Naive thymus-derived CD8-positive, alpha-beta T cell (primary cell): Measurements from ENCODE around the gene LIM2. TPM values are rescaled to one million over a fixed set of nuclear protein-coding genes. Genes with fewer than 3 reads are reported as not detected.

ENCODE experiments used
- ATAC-seq, 2 donors: fragments of 150-1000 bp; cut with Tn5 transposase in 1 of 2; sonication (Bioruptor Pico), chemical (Tn5 transposase) in 1 of 2; 1 replicate in 1 of 2; 2 replicates in 1 of 2; pipeline ENCODE4 v1.10.0; 2021; ENCODE audit warnings: mild to moderate bottlenecking in 2 of 2, moderate library complexity in 2 of 2
- POLR2A ChIA-PET: fragments of 350-600 bp; sonication (Branson Sonifier 250); formaldehyde crosslinking; loops from one replicate; lab custom pipeline; 2021; ENCODE audit warnings: antibody characterized with exemption; lab: Charles Lee
- DNase-seq, 10 donors: peaks; one replicate each; pipeline versions ENCODE4 v3.0.0 to v3.0.0-alpha.2; 2020 to 2022
- H3K27ac Mint-ChIP-seq, 10 donors: one replicate each; pipeline ENCODE4 v1.8.0; 2020 to 2022; ENCODE audit warnings: mild to moderate bottlenecking in 10 of 10, mixed read lengths in 10 of 10, moderate library complexity in 4 of 10, inconsistent platforms in 1 of 10
- H3K27me3 Mint-ChIP-seq, 5 donors: one replicate each; pipeline ENCODE4 v1.8.0; 2021 to 2022; ENCODE audit warnings: mixed read lengths in 5 of 5
- H3K36me3 Mint-ChIP-seq, 3 donors: one replicate each; pipeline ENCODE4 v1.8.0; 2020 to 2022; ENCODE audit warnings: mixed read lengths in 3 of 3, mild to moderate bottlenecking in 2 of 3, inconsistent platforms in 1 of 3
- H3K4me1 Mint-ChIP-seq, 4 donors: one replicate each; pipeline ENCODE4 v1.8.0; 2021 to 2022; ENCODE audit warnings: mixed read lengths in 4 of 4
- H3K4me3 Mint-ChIP-seq, 10 donors: one replicate each; pipeline ENCODE4 v1.8.0; 2020 to 2022; ENCODE audit warnings: mild to moderate bottlenecking in 10 of 10, mixed read lengths in 10 of 10, moderate library complexity in 6 of 10, inconsistent platforms in 1 of 10
- H3K9me3 Mint-ChIP-seq, 9 donors: one replicate each; pipeline ENCODE4 v1.8.0; 2020 to 2022; ENCODE audit warnings: mixed read lengths in 9 of 9, mild to moderate bottlenecking in 3 of 9, inconsistent platforms in 1 of 9, moderate library complexity in 1 of 9
- polyA plus RNA-seq, 3 donors: library from polyadenylated mRNA; unstranded; fragments of 300-500 nt; fragmentation: Illumina TruSeq; gene quantifications; one replicate each; pipeline ENCODE4 v1.2.3, GENCODE V29; 2021
- total RNA-seq, 8 experiments: library from RNA in 2 of 8; stranded (reverse) in 2 of 8; gene quantifications; one replicate each; pipeline ENCODE4 v1.2.3 and lab custom pipeline; 2021 to 2026

LIM2 gene
- total and polyA plus RNA-seq, 5 experiments from 2014 or later, result 0.68 TPM; not detected in 4

DNA sequence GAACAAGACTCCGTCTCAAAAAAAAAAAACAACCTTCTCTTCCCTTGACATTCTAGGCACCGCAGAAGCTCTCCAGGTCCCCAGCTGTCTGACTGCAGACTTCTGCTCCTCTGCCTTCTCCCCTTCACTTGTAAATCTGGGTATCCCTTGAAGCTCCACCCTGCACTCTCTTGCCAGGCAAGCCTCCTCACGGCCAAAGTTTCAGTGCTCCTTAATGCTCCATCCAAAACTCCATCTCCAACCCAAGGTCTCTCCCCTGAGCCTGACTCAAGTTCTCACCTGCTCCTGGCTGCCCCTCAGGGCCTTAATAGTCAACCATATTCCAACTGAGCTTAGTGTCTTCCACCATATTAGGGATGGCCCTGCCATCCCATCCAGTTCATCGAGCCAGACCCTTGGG is 17.5 kb downstream of the LIM2 start:
- Mint-ChIP-seq H3K4me3 (peak overlapping the region; percentile 19 to 100 (median 62)), H3K9me3 (no peaks in the 10 kb centered on the region), H3K27me3 (no peaks in the 10 kb centered on the region), H3K4me1 (peaks cover 58 to 87% (median 79%) of the 10 kb centered on the region in 4 donors), H3K27ac (peak overlapping the region; percentile 57 to 98 (median 92)), H3K36me3 (no peaks in the 10 kb centered on the region)
- POLR2A ChIA-PET, result interaction anchor here (1.3 kb wide), 1 partner anchor 42 kb away, joined by 3 read pairs; no protein-coding TSS in a partner anchor
- DNase-seq (no peak), ATAC-seq (no peak)

DNA sequence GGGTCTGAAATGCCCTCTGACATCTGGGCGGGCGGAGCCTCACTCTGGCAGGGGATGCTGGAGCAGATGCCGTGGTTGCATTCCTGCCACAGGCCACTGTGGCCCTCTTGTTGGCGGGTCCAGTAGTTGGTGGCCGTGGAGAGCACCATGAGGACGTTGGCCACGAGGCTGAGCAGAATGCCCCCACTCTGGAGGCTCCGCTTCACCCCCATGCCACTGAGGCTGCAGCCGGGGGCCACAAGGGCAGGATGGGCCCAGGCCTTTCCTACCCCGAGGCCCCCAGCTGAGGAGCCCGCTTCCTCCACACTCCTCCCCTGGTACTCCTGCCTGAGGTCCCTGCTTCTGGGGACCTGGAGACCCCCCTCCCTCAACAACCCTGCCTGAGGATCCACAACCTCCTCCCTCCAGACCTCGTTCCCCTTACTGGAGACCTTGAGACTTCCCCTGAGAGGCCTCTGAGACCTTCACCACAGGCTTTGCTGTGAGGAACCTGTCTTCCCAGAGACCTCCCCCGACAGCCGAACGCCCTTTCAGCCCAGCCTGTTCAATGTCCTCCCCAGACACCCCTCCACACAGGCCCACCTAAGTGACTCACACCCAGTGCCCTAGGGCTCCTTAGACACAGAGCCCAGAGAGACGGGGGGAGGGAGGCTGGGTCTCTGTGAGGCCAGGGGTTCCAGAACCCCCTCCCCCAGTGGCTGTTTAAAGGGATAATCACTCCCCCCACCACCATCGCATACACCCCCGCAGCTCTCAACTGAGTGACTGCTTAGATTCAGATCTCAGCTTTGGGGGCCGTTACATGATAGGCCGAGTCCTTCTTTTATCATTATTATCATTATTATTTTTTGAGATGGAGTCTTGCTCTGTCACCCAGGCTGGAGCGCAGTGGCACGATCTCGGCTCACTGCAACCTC is 19.1 kb downstream of the LIM2 start, which contains the start of gene CLDND2:
CLDND2 (minus strand) TSS at position 638 of the 917 bp plus-strand sequence; CDS start at position 212, 426 bp downstream.
- POLR2A ChIA-PET, result interaction anchor here (1.3 to 1.5 kb wide), 5 partner anchors 14 to 245 kb away, joined by 3 to 5 read pairs (median 4); no protein-coding TSS in a partner anchor
- Mint-ChIP-seq H3K4me3 (peak within 1 kb of the TSS; percentile 93 to 100 (median 98)), H3K27me3 (no peaks in the 10 kb centered on the region), H3K9me3 (no peaks in the 10 kb centered on the region), H3K27ac (peak within 1 kb of the TSS; percentile 91 to 98 (median 96)), H3K36me3 (no peaks in the 10 kb centered on the region), H3K4me1 (peaks cover 61 to 83% (median 77%) of the 10 kb centered on the region in 4 donors)
- no peak for ATAC-seq
- peak in 6 of 10 donors; percentile 10 to 54 (median 30) for DNase-seq

- Mint-ChIP-seq H3K36me3 (no peaks in the 10 kb centered on the region), H3K4me1 (peaks cover 63 to 83% (median 77%) of the 10 kb centered on the region in 4 donors), H3K9me3 (no peaks in the 10 kb centered on the region), H3K4me3 (peak overlapping the region; percentile 93 to 100 (median 98)), H3K27ac (peak overlapping the region; percentile 83 to 98 (median 96)), H3K27me3 (no peaks in the 10 kb centered on the region)
- DNase-seq (peak; percentile 87 to 96 (median 92)), ATAC-seq (peak; percentile 72 to 75)
- POLR2A ChIA-PET, result interaction anchor here (1.2 to 1.5 kb wide), 6 partner anchors 12 to 244 kb away, joined by 3 to 5 read pairs (median 4); no protein-coding TSS in a partner anchor
Measured at GRCh38 chr19:51367565-51368365, 20.0 kb downstream of the LIM2 start.

DNA sequence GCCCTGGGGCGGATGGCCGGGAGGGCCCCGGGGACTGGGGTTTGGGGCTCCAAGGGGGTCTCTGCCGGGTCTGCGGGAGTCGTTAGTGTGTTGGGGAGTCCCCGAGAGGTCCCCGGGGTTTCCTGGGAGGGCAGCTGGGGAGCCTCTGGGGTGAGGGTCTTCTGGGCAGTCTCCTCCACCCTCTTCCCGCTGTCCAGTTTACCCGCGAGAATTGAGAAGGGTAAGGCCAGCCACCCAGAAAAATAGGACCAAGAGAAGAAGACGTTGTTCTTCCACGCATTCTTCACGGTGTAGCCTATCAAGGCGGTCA is 20.6 kb downstream of the LIM2 start:
- ATAC-seq, result no peak
- no peaks in the 10 kb centered on the region for H3K9me3 Mint-ChIP-seq
- H3K36me3 Mint-ChIP-seq, result no peaks in the 10 kb centered on the region
- POLR2A ChIA-PET, result interaction anchor here (0.5 to 1.5 kb wide), 7 partner anchors 11 to 359 kb away, joined by 3 to 5 read pairs (median 3); no protein-coding TSS in a partner anchor
- H3K27me3 Mint-ChIP-seq, result no peaks in the 10 kb centered on the region
- peak overlapping the region; percentile 83 to 98 (median 96) for H3K27ac Mint-ChIP-seq
- H3K4me3 Mint-ChIP-seq, result peak overlapping the region; percentile 93 to 100 (median 98)
- no peak for DNase-seq
- H3K4me1 Mint-ChIP-seq, result peaks cover 60 to 83% (median 76%) of the 10 kb centered on the region in 4 donors

DNA sequence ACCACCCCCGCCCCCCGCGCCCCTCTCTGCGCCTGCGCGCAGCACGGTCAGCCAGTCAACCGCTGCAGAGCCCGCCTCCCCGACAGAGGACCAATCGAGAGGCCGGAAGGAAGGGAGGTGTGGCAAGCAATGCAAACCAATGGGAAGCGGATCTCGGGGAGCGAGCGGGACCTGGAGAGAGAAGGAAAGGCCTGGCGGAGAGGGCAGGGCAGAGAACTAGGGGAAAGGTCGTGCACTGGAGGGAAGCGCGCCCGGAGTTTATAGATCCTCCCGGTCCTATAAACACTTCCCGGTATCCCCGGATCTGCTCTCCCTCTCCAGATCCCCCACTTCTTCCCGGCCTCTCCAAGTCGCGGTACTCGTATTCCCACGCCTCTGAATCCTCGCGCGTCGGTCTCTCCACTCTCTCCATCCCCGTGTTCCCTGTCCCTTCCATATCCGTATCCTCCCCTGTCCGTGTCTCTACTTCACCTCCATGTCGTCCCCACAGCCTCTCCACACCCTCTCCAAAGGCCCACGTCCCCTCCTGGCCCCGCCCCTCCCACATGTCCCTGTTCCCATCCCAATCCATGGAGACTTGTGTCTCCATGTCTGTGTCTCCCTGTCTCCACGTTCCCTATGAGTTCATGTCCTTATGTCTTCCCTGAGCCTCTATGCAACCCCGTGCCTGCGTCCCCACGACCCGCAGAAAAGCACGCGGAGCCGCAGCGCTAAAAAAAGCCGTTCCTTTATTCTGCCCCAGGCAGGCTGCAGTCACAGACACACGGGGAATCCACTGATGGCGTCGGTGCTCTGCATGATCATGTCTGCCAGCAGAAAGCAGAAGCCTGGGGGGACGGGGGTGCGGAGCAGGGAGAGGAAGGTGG is 21.2 kb downstream of the LIM2 start:
- Mint-ChIP-seq H3K27me3 (no peaks in the 10 kb centered on the region), H3K4me3 (peak overlapping the region; percentile 93 to 100 (median 98)), H3K36me3 (no peaks in the 10 kb centered on the region), H3K27ac (peak overlapping the region; percentile 83 to 98 (median 96)), H3K9me3 (no peaks in the 10 kb centered on the region), H3K4me1 (peaks cover 57 to 83% (median 76%) of the 10 kb centered on the region in 4 donors)
- peak; percentile 57 to 62 for ATAC-seq
- POLR2A ChIA-PET, result interaction anchor here (0.5 to 1.5 kb wide), 9 partner anchors 11 to 359 kb away, joined by 3 to 10 read pairs (median 3); no protein-coding TSS in a partner anchor
- DNase-seq, result peak; percentile 84 to 95 (median 87)

- Mint-ChIP-seq H3K4me1 (peaks cover 51 to 77% (median 69%) of the 10 kb centered on the region in 4 donors), H3K27me3 (no peaks in the 10 kb centered on the region), H3K27ac (peak within 1 kb of the TSS; percentile 83 to 98 (median 97)), H3K4me3 (peak within 1 kb of the TSS; percentile 93 to 100 (median 98)), H3K36me3 (peaks cover 0 to 2% (median 0%) of the 10 kb centered on the region in 3 donors), H3K9me3 (no peaks in the 10 kb centered on the region)
- ATAC-seq (peak in 1 of 2 donors; percentile 1), DNase-seq (peak in 1 of 10 donors; percentile 7)
- POLR2A ChIA-PET, result interaction anchor here (0.9 to 1.4 kb wide), 4 partner anchors 12 to 76 kb away, joined by 3 to 10 read pairs (median 5); no protein-coding TSS in a partner anchor
Measured at GRCh38 chr19:51365965-51366388, 21.8 kb downstream of the LIM2 start, which contains the start of gene ETFB. TSS of gene ETFB (minus strand) at chr19:51366388. CDS start at chr19:51366326, 62 bp downstream.

DNA sequence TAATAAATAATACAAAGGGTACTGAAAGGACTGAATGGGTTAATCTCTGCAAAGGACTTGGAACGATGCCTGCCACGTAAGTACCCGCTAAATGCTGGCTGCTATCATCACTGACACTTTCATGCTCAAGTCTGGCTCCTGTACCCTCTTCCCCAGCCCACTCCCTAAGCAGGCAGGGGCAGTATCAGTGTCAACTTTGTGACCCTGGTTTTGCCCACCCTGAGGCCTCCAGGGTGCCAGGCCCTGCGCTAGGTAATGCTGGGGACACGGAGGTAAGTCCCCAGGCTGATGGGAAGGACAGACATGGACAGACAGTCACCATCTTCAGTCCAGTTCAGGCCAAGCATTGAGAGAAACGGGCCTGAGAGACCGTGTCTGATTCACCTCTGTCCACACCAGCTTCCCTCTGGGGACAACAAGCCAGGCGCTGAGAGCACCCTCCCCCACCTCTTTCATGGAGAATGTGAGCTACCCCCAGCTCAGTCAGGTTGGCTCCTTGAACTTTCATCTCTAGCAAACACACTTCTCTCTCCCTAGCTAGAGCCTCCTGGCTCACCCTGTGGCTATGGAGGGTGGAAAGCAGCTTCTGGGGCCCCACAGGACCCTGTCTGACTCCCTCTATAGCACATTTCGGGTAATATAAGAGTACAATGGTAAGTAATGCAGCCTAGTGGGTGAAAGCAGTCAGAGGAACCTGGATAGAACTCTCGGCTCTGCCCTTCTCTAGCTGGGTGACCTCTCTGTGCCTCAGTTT is 22.4 kb downstream of the LIM2 start:
- peak overlapping the region; percentile 93 to 100 (median 98) for H3K4me3 Mint-ChIP-seq
- peak; percentile 19 to 40 for ATAC-seq

GRCh38 chr19:51364200-51365106 is 23.3 kb downstream of the LIM2 start:
- DNase-seq, result no peak
- peaks cover 0 to 2% (median 0%) of the 10 kb centered on the region in 3 donors for H3K36me3 Mint-ChIP-seq
- no peaks in the 10 kb centered on the region for H3K27me3 Mint-ChIP-seq
- H3K27ac Mint-ChIP-seq, result peak overlapping the region in 9 of 10 donors; percentile 5 to 85 (median 57)
- H3K4me3 Mint-ChIP-seq, result peak overlapping the region; percentile 23 to 75 (median 53)
- H3K9me3 Mint-ChIP-seq, result no peaks in the 10 kb centered on the region
- ATAC-seq, result no peak
- POLR2A ChIA-PET, result no interaction called here
- H3K4me1 Mint-ChIP-seq, result peaks cover 42 to 68% (median 62%) of the 10 kb centered on the region in 4 donors

More for the DNA sequence above, 22.4 kb downstream of the LIM2 start:
- Mint-ChIP-seq H3K36me3 (peaks cover 0 to 2% (median 0%) of the 10 kb centered on the region in 3 donors), H3K27ac (peak overlapping the region; percentile 83 to 98 (median 97)), H3K4me1 (peaks cover 45 to 71% (median 66%) of the 10 kb centered on the region in 4 donors), H3K27me3 (no peaks in the 10 kb centered on the region), H3K9me3 (no peaks in the 10 kb centered on the region)
- peak in 4 of 10 donors; percentile 18 to 44 (median 34) for DNase-seq
- POLR2A ChIA-PET, result interaction anchor here (0.9 to 1.4 kb wide), 4 partner anchors 12 to 77 kb away, joined by 3 to 10 read pairs (median 5); no protein-coding TSS in a partner anchor

- no peaks in the 10 kb centered on the region for H3K9me3 Mint-ChIP-seq
- no peaks in the 10 kb centered on the region for H3K27me3 Mint-ChIP-seq
- H3K4me3 Mint-ChIP-seq, result no peak overlapping the region
- POLR2A ChIA-PET, result no interaction called here
- H3K27ac Mint-ChIP-seq, result no peak overlapping the region
- ATAC-seq (no peak), DNase-seq (no peak)
- peaks cover 0 to 2% (median 0%) of the 10 kb centered on the region in 3 donors for H3K36me3 Mint-ChIP-seq
- peaks cover 31 to 57% (median 47%) of the 10 kb centered on the region in 4 donors for H3K4me1 Mint-ChIP-seq
Measured at GRCh38 chr19:51361239-51361638, 26.5 kb downstream of the LIM2 start.

DNA sequence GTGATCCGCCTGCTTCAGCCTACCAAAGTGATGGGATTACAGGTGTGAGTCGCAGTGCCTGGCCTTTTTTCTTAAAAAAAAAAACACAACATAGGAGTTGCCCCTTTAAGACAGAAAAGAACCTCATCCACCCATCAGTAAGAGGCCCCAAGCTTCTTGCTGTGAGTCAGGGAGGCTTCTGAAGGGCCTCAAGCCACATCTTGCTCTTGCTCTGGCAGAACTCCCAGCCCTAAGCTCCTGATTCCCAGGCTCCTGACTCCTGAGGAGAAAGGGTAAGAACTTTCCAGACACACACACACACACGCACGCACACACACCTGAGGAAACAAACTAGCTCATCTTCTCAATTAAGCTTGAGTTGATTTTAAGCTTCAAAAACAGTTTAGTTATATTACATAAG is 28.5 kb downstream of the LIM2 start:
- H3K36me3 Mint-ChIP-seq, result peaks cover 0 to 2% (median 0%) of the 10 kb centered on the region in 3 donors
- no peak for ATAC-seq
- H3K4me3 Mint-ChIP-seq, result peak overlapping the region in 1 of 10 donors; percentile 34
- no peaks in the 10 kb centered on the region for H3K9me3 Mint-ChIP-seq
- POLR2A ChIA-PET, result no interaction called here
- no peaks in the 10 kb centered on the region for H3K27me3 Mint-ChIP-seq
- H3K4me1 Mint-ChIP-seq, result peaks cover 27 to 56% (median 47%) of the 10 kb centered on the region in 4 donors
- no peak for DNase-seq
- peak overlapping the region in 3 of 10 donors; percentile 9 to 66 (median 50) for H3K27ac Mint-ChIP-seq
